Myometrial cell (primary cell): ENCODE results near the gene C2CD3. TPM values are rescaled to one million over a fixed set of nuclear protein-coding genes. Genes with fewer than 3 reads are reported as not detected.

Experiments
- total RNA-seq: library from RNA; depleted of rRNA; stranded (reverse); fragments of >200 nt; gene quantifications from 2 replicates; pipeline ENCODE4 v1.2.3, GENCODE V29; 2015

The C2CD3 gene, protein sequence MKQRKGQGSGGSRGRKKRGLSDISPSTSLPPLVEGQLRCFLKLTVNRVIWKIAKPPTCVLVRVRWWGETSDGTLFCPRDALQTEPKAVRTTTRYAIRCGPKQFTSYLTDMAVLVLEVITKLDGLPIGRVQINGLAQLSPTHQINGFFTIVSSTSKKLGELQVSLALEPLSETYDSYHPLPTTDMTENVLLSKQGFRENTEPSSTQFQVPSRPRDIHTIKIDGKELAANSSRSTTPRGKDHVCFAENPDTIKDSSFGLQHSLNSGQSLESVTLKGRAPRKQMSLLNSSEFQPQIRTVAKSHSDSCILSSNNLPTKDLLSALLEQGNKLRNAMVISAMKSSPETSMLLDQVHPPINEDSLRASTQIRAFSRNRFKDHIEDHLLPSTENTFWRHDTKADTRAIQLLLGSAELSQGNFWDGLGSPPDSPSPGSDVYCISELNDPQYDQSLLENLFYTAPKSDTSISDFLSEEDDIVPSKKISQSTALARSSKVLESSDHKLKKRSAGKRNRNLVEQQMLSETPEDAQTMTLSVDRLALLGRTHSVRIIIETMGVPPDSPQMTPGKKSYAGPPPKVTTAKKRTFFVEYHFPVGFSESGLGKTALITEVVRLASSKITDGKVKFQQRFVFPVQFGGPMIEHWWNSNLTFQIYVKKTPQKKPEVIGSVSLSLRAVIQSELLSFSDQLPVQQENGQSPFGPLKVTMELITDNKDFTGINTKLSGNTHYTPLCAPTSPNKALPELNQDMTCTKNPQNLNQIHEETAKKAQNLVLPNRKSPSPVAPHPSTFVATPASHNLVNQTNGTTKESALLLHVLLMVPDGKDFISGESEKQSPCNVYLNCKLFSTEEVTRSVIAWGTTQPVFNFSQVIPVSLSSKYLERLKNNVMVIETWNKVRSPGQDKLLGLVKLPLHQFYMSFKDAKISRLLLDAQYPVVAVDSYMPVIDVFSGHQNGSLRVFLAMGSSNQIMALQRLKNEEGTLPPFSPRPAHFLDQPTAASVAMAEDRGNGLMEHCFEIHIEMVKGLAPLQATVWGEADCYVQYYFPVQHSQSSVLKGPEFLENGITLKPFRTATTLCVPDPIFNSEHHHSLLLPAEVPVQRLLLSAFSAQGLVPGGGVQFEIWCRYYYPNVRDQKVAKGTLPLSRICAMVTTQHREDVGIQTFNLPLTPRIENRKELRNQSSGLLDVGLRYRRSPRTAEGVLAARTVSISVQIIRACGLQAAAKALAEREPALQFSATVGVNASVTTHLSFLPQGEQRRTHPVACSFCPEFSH (N-terminal part only)
- 8.0 and 12.4 TPM in 2 replicates for total RNA-seq

GRCh38 chr11:74170694-74171629 lies at the start of gene C2CD3, which contains the start of gene PPME1:
Gene C2CD3, minus strand, starts transcription at chr11:74171002. Its CDS starts 210 bp downstream, at chr11:74170792.
Gene PPME1, plus strand, starts transcription at chr11:74171289. Its CDS starts 133 bp downstream, at chr11:74171422.

DNA sequence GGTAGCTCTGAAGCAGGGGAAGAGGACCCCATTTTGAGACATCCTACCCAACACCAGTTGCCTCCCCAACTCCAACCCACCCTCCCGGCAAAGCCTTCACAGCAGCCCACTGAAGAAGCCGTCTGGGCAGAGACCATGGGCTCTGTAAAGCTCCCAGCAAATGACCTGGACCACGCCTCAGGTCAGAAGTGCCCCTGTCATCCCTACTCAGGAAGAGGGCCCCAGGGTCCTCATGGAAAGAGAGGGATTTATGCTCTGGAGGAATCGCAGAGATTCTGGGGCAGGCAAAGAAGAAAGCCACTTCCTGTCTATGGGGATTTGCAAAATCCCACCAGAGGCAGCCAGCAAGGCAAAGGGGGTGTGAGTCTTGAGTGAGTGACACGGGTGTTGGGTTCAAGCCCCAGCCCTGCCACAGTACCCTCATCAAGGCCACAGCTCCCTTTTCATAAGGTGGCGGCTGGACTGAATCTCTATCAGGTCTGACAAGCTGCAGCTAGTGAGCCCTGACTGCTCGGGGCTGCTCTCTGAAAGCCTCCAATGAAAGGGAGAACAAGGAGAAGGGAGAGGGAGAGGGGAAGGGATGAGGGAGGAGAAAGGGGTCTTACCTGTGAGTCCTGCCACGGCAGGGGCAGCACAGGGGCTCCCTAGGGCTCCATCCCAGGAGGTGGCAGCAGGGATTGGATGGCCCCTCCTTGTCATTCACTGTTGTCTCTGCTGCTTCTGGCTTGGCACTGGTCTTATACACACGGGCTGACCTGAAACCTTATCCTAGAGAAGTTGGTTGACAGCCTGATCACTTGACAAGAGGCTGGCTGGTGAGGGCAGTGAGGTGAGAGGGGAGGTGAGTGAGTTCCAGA lies 162.2 kb downstream of the C2CD3 start, which contains the start of gene UCP3:
UCP3 (minus strand) TSS at position 713 of the 857 bp plus-strand sequence. CDS start 2,043 bp downstream, outside the sequence.

DNA sequence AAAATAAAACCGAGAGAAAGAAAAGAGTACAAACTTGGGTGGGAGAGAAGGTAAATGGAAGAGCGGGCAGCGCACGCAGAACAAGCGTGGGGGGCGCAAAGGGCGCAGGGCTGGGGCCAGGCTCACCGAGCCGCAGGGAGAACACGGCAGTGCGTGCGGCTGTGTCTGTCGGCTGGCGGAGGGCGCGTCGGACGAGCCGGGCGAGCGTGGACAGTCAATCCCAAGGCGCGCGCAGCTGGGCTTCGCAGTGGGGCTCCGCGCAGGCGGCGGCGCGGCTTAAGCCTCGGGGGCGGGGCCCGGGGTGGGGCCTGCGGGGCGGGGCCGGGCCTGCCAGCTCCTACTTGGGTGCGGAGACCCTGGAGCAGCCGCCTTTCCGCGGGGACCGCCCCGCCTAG lies 188.2 kb downstream of the C2CD3 start, which contains the start of gene UCP2:
UCP2 (minus strand) TSS at position 249 of the 395 bp plus-strand sequence. CDS start 4,465 bp downstream, outside the sequence.

Other genes starting within 250 kb of the C2CD3 start
- not detected in 2 replicates for gene DNAJB13, start 220.0 kb downstream of the C2CD3 start, total RNA-seq
- gene UCP2, start 188.2 kb downstream of the C2CD3 start, total RNA-seq: 2.7 and 13.0 TPM in 2 replicates
- under 0.01 TPM in 1 of 2 replicates, not detected in the other for gene UCP3, start 161.9 kb downstream of the C2CD3 start, total RNA-seq
- 44.0 and 45.0 TPM in 2 replicates for gene PPME1, start 287 bp upstream of the C2CD3 start, total RNA-seq
- gene P4HA3, start 140.6 kb upstream of the C2CD3 start, total RNA-seq: 4.8 and 8.4 TPM in 2 replicates
- 0.86 and 1.6 TPM in 2 replicates for gene PGM2L1, start 227.4 kb upstream of the C2CD3 start, total RNA-seq